ENCODE measurements around the gene C21orf58.

DNA sequence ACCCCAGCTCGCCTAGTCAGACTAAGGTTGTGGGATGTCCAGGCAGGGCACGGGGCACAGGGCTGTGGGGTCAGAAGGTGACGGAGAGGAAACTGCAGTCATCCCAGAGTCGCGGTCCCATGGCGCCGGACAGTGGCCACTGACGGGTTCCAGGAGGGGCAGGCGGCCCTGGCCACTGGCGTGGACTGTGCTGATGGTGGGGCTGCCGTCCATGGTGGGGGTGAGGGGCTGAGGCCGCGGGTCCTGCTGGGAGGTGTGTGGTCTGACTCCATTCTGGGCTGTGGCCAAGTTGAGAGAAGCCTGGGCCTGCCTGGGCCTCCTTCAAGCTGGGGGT lies 32.3 kb upstream of the C21orf58 start:
- TF ChIP-seq EZH2 (IDR thresholded peaks at IDR 0.05; ENCODE audit: insufficient read depth, poor library complexity, severe bottlenecking) (no peak), EZH2phosphoT487 (IDR thresholded peaks at IDR 0.05; ENCODE audit: insufficient read depth, low read depth) (no peak)

Data from GM23248 (cell line).